K562 treated with DMSO at 1 percent for 4 hours (cell line): Measurements from ENCODE around the gene CYP2F1. TPM values are rescaled to one million over a fixed set of nuclear protein-coding genes. Genes with fewer than 3 reads are reported as not detected.

Experiments used
- total RNA-seq: library from RNA; unstranded; fragments of 300-600 nt; gene quantifications from 2 replicates; pipeline ENCODE4 v1.2.3, GENCODE V29; 2022; ENCODE audit not compliant: insufficient read depth

Gene CYP2F1, protein sequence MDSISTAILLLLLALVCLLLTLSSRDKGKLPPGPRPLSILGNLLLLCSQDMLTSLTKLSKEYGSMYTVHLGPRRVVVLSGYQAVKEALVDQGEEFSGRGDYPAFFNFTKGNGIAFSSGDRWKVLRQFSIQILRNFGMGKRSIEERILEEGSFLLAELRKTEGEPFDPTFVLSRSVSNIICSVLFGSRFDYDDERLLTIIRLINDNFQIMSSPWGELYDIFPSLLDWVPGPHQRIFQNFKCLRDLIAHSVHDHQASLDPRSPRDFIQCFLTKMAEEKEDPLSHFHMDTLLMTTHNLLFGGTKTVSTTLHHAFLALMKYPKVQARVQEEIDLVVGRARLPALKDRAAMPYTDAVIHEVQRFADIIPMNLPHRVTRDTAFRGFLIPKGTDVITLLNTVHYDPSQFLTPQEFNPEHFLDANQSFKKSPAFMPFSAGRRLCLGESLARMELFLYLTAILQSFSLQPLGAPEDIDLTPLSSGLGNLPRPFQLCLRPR
- total RNA-seq: 1.0 TPM in 1 of 2 replicates, not detected in the other

DNA sequence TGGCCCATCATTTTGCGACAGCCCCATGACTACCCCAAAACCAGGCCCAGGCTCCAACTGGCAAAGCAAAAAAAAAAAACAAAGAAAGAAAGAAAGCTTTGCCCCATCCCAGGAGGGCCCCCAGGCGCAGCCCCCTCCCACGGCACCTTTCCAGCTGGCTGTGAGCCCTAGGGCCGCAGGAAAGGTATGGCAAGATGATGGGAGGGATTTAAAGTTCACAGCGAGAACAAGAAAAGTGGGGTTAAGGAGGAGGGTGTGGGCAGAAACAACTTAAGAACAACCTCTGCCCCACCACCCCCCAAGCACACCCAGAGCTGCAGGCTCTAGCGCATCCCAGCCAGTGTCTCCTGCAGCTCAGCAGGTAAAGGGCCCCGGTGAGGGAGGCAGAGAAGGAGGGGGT is at the start of gene CYP2F1:
Gene CYP2F1, plus strand, starts transcription at position 301 of the 400 bp plus-strand sequence. CDS start 1,757 bp downstream, outside the sequence.

DNA sequence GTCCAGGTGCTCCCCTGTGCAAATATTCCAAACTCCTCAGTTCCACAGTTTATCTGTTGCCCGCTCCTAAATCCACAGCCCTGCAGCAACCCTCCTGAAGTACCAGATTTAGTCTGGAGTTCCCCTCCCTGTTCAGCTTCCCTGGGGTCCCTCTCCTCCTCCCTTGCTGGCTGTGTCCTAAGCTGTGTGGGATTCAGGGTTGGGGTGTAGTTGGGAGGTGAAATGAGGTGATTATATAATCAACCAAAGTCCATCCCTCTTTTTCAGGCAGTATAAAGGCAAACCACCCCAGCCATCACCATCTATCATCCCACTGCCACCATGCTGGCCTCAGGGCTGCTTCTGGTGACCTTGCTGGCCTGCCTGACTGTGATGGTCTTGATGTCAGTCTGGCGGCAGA is 26.1 kb upstream of the CYP2F1 start, which contains the start of gene CYP2A13:
Gene CYP2A13, plus strand, starts transcription at position 301 of the 400 bp plus-strand sequence. Its CDS starts 21 bp downstream, at position 322.

Other genes with a start within 250 kb of the CYP2F1 start
- not detected in 2 replicates for gene CYP2A7, start 232.2 kb upstream of the CYP2F1 start, total RNA-seq
- gene CYP2B6, start 123.2 kb upstream of the CYP2F1 start, total RNA-seq: not detected in 2 replicates
- not detected in 2 replicates for gene CYP2A13, start 26.0 kb upstream of the CYP2F1 start, total RNA-seq
- 0.28 TPM in 1 of 2 replicates, not detected in the other for gene CYP2S1, start 78.8 kb downstream of the CYP2F1 start, total RNA-seq
- 2.9 and 4.0 TPM in 2 replicates for gene AXL, start 104.8 kb downstream of the CYP2F1 start, total RNA-seq
- 113 and 124 TPM in 2 replicates for gene HNRNPUL1, start 149.9 kb downstream of the CYP2F1 start, total RNA-seq
- gene CCDC97, start 195.7 kb downstream of the CYP2F1 start, total RNA-seq: 18.9 and 22.4 TPM in 2 replicates
- 134 and 173 TPM in 2 replicates for gene TGFB1, start 239.5 kb downstream of the CYP2F1 start, total RNA-seq
- gene B9D2, start 249.7 kb downstream of the CYP2F1 start, total RNA-seq: 6.7 and 9.9 TPM in 2 replicates